A549 (cell line): ENCODE data around the gene OR7C1. TPM values are rescaled to one million over a fixed set of nuclear protein-coding genes. Genes with fewer than 3 reads are reported as not detected.
"Not testable (repeated sequence)": the region's sequence is repeated elsewhere in the genome, so short reads cannot be mapped to it uniquely, and the experiment has no call there.

Source experiments
- ATAC-seq, 2 experiments: fragments of 200-7000 bp in 1 of 2; fragments of >200 bp in 1 of 2; cut with Nextera tagmentation in 1 of 2; cut with Tn5 transposase in 1 of 2; 3 replicates each; pipeline versions ENCODE4 v1.8.0 to v1.9.1; 2018 to 2020; ENCODE audit warnings: mild to moderate bottlenecking in 1 of 2, moderate library complexity in 1 of 2
- CTCF ChIA-PET: fragments of 300-600 bp; sonication (Branson Sonifier 250); formaldehyde crosslinking; extraction: SDS; loops from one replicate; lab custom pipeline; 2021; ENCODE audit warnings: antibody characterized with exemption, inconsistent platforms; lab: Yijun Ruan, JAX
- POLR2A ChIA-PET: fragments of 350-600 bp; formaldehyde crosslinking; extraction: SDS; loops from one replicate; lab custom pipeline; 2021; ENCODE audit warnings: antibody characterized with exemption, inconsistent platforms; lab: Yijun Ruan, JAX
- DNase-seq, 2 experiments: peaks; one replicate each; pipeline versions ENCODE4 v3.0.0 to v3.0.0-alpha.2; 2011 to 2016; ENCODE audit warnings: low read depth in 1 of 2, low spot score in 1 of 2
- FAIRE-seq: peaks from 2 replicates; lab custom pipeline; 2011; peaks lifted over from hg19 to GRCh38; lab: Jason Lieb, UNC
- H3K27ac ChIP-seq, 2 experiments: fragments of >200 bp; sonication (Bioruptor Twin); formaldehyde crosslinking; 3 replicates each; pipeline ENCODE4 v1.5.1; 2016 to 2017
- H3K4me1 ChIP-seq: fragments of >200 bp; sonication (Bioruptor Twin); formaldehyde crosslinking; 3 replicates; pipeline ENCODE4 v1.6.1; 2016
- H3K4me2 ChIP-seq: fragments of >200 bp; sonication (Bioruptor Twin); formaldehyde crosslinking; 3 replicates; pipeline ENCODE4 v1.6.1; 2016
- H3K4me3 ChIP-seq: fragments of >200 bp; sonication (Bioruptor Twin); formaldehyde crosslinking; 3 replicates; pipeline ENCODE4 v1.5.1; 2016
- H3K9me3 ChIP-seq: fragments of >200 bp; sonication (Bioruptor Twin); formaldehyde crosslinking; 3 replicates; pipeline ENCODE4 v1.6.1; 2016
- BHLHE40 ChIP-seq: IDR thresholded peaks from 2 replicates; pipeline ENCODE4 v1.6.1; 2012; ENCODE audit warnings: low read depth, low read length, inconsistent platforms
- CBX8 ChIP-seq: fragments of 200-600 bp; sonication (generic); IDR thresholded peaks from 2 replicates; pipeline ENCODE4 v1.6.1; 2016
- CHD4 ChIP-seq: fragments of 200-600 bp; sonication (generic); IDR thresholded peaks from 2 replicates; pipeline ENCODE4 v1.6.1; 2016; ENCODE audit warnings: antibody characterized with exemption, mild to moderate bottlenecking, borderline replicate concordance
- ELK1 ChIP-seq: fragments of 150-350 bp; IDR thresholded peaks from 2 replicates; pipeline ENCODE4 v1.6.1; 2014; ENCODE audit warnings: low read depth, mild to moderate bottlenecking, low read length
- ESRRA ChIP-seq: fragments of 150-350 bp; IDR thresholded peaks from 2 replicates; pipeline ENCODE4 v1.6.1; 2014; ENCODE audit warnings: mild to moderate bottlenecking, low read length, borderline replicate concordance
- FOSB ChIP-seq: fragments of 250-450 bp; sonication (Bioruptor Pico); IDR thresholded peaks from 2 replicates; pipeline ENCODE4 v1.5.0; 2020; ENCODE audit warnings: mild to moderate bottlenecking, moderate library complexity
- FOSL2 ChIP-seq, 2 experiments: fragments of 450-650 bp in 1 of 2; fragments of >200 bp in 1 of 2; sonication (Bioruptor Twin) in 1 of 2; formaldehyde crosslinking; IDR thresholded peaks; 2 replicates each; pipeline versions ENCODE4 v1.5.0 to v1.6.1; 2016 to 2020; ENCODE audit warnings: mild to moderate bottlenecking in 1 of 2, moderate library complexity in 1 of 2
- FOXS1 ChIP-seq: fragments of 250-450 bp; sonication (Bioruptor Pico); IDR thresholded peaks from 2 replicates; pipeline ENCODE4 v1.5.0; 2020; ENCODE audit warnings: mild to moderate bottlenecking, moderate library complexity
- HDAC2 ChIP-seq: fragments of 200-600 bp; sonication (generic); IDR thresholded peaks from 2 replicates; pipeline ENCODE4 v1.6.1; 2016
- HES2 ChIP-seq: fragments of >200 bp; sonication (Bioruptor Twin); formaldehyde crosslinking; IDR thresholded peaks from 2 replicates; pipeline ENCODE4 v1.6.1; 2016
- HMGXB4 ChIP-seq: fragments of 250-450 bp; sonication (Bioruptor Pico); IDR thresholded peaks from 2 replicates; pipeline ENCODE4 v1.5.0; 2021; ENCODE audit warnings: mild to moderate bottlenecking, moderate library complexity, borderline replicate concordance
- HOXA7 ChIP-seq: fragments of 250-450 bp; sonication (Bioruptor Pico); IDR thresholded peaks from 2 replicates; pipeline ENCODE4 v1.5.0; 2020; ENCODE audit warnings: mild to moderate bottlenecking, moderate library complexity
- JUN ChIP-seq, 2 experiments: fragments of >200 bp; sonication (Bioruptor Twin); formaldehyde crosslinking; IDR thresholded peaks; 2 replicates in 1 of 2; 3 replicates in 1 of 2; pipeline ENCODE4 v1.6.1; 2016 to 2017
- KDM1A ChIP-seq: fragments of 200-600 bp; sonication (generic); IDR thresholded peaks from 2 replicates; pipeline ENCODE4 v1.6.1; 2016; ENCODE audit warnings: low read depth, mild to moderate bottlenecking
- NR3C1 ChIP-seq: fragments of >200 bp; sonication (Bioruptor Twin); formaldehyde crosslinking; IDR thresholded peaks from 3 replicates; pipeline ENCODE4 v1.6.1; 2017
- PBX3 ChIP-seq: IDR thresholded peaks from 2 replicates; pipeline ENCODE4 v1.6.1; 2012
- PHF8 ChIP-seq: fragments of 200-600 bp; sonication (generic); IDR thresholded peaks from 2 replicates; pipeline ENCODE4 v1.6.1; 2016; ENCODE audit warnings: low read depth, mild to moderate bottlenecking, antibody characterized with exemption, moderate library complexity, borderline replicate concordance
- POLR2A ChIP-seq: IDR thresholded peaks from 2 replicates; pipeline ENCODE4 v1.6.1; 2012; ENCODE audit warnings: mild to moderate bottlenecking, low read length
- RAD21 ChIP-seq, 2 experiments: fragments of >200 bp in 1 of 2; sonication (Bioruptor Twin) in 1 of 2; formaldehyde crosslinking in 1 of 2; IDR thresholded peaks in 1 of 2; conservative IDR thresholded peaks in 1 of 2; 2 replicates in 1 of 2; 3 replicates in 1 of 2; pipeline ENCODE4 v1.6.1; 2012 to 2018; ENCODE audit warnings: inconsistent platforms in 1 of 2
- RARB ChIP-seq: fragments of 250-450 bp; sonication (Bioruptor Pico); IDR thresholded peaks from 2 replicates; pipeline ENCODE4 v1.8.0; 2021; ENCODE audit warnings: mild to moderate bottlenecking, moderate library complexity
- RCOR1 ChIP-seq: fragments of 150-350 bp; IDR thresholded peaks from 2 replicates; pipeline ENCODE4 v1.6.1; 2014; ENCODE audit warnings: antibody characterized with exemption, low read length, low read depth
- RNF2 ChIP-seq: fragments of 200-600 bp; sonication (generic); IDR thresholded peaks from 2 replicates; pipeline ENCODE4 v1.6.1; 2016; ENCODE audit warnings: low read depth, mild to moderate bottlenecking, antibody characterized with exemption, moderate library complexity, borderline replicate concordance
- ZSCAN20 ChIP-seq: fragments of 250-450 bp; sonication (Bioruptor Pico); IDR thresholded peaks from 2 replicates; pipeline ENCODE4 v1.8.0; 2022; ENCODE audit warnings: mild to moderate bottlenecking, moderate library complexity
- WGBS: methylation state at CpG from one replicate; pipeline ENCODE4 v1.1.6; 2017; ENCODE audit errors: missing lambda C conversion rate; 5-methylcytosine and 5-hydroxymethylcytosine counted together
- polyA plus RNA-seq, 4 experiments: library from polyadenylated mRNA; depleted of rRNA in 3 of 4; stranded (reverse); fragments of >200 nt; fragmentation: RNase III in 1 of 4; extraction: RNeasy Plus Mini Kit Qiagen cat#74134 plus additional on column Dnase treatment in 1 of 4; gene quantifications; 2 replicates in 3 of 4; 3 replicates in 1 of 4; pipeline ENCODE4 v1.2.3, GENCODE V29; 2011 to 2017

OR7C1 gene
- polyA plus RNA-seq, 2 of the 4 experiments (the other 2 are of a cell fraction): not detected

- peak overlapping the region; percentile 92 for H3K4me2 ChIP-seq
- ATAC-seq (peak; percentile 21 to 60; a peak in 3 of 6 replicates), FAIRE-seq (no peak), DNase-seq (no peak)
- peak overlapping the region; percentile 43 for H3K4me3 ChIP-seq
- CTCF ChIA-PET: interaction anchor here (0.6 to 2.2 kb wide), 4 partner anchors 10 to 337 kb away, joined by 3 to 14 read pairs (median 4); no protein-coding TSS in a partner anchor
- POLR2A ChIA-PET: no interaction called here
- no peaks in the 10 kb centered on the region for H3K4me1 ChIP-seq
- WGBS: 2% methylated on average over 11 of the region's 22 CpGs
- TF ChIP-seq PBX3: no peak
- no peak for TF ChIP-seq RCOR1
- no peak for TF ChIP-seq PHF8
- TF ChIP-seq HES2: no peak
- TF ChIP-seq HMGXB4: no peak
- no peak for TF ChIP-seq FOSL2 (IDR thresholded peaks at IDR 0.05)
- no peak for TF ChIP-seq FOSL2 (CRISPR knock-in tag; IDR thresholded peaks at IDR 0.05)
- TF ChIP-seq FOSB (CRISPR knock-in tag): no peak
- TF ChIP-seq RAD21 (conservative IDR thresholded peaks at IDR 0.05 in 1 of 2, IDR thresholded peaks at IDR 0.05 in 1 of 2): no peak
- no peak for TF ChIP-seq CBX8
- TF ChIP-seq RNF2: no peak
- TF ChIP-seq KDM1A: no peak
- TF ChIP-seq RARB: no peak
- TF ChIP-seq ESRRA: no peak
- no peak for TF ChIP-seq FOXS1 (CRISPR knock-in tag)
- TF ChIP-seq POLR2A: no peak
- TF ChIP-seq JUN (IDR thresholded peaks at IDR 0.05): no peak
- TF ChIP-seq CHD4: no peak
- no peak for TF ChIP-seq HOXA7 (CRISPR knock-in tag)
- TF ChIP-seq NR3C1: no peak
- no peak for TF ChIP-seq HDAC2
- H3K9me3 ChIP-seq: no peaks in the 10 kb centered on the region
- H3K27ac ChIP-seq: peak overlapping the region in 1 of 2 experiments; percentile 75; a peak in 4 of 6 replicates
These were observed 59.0 kb downstream of the OR7C1 start for GRCh38 chr19:14775869-14776586.

GRCh38 chr19:14775326-14775725, 59.7 kb downstream of the OR7C1 start:
- DNase-seq, H3K27ac ChIP-seq, H3K4me1 ChIP-seq, H3K4me3 ChIP-seq, POLR2A ChIA-PET, ATAC-seq, FAIRE-seq, H3K9me3 ChIP-seq: not testable (repeated sequence)
- CTCF ChIA-PET: interaction anchor here (0.5 to 1.8 kb wide), 3 partner anchors 11 to 1071 kb away, joined by 3 to 4 read pairs (median 3); no protein-coding TSS in a partner anchor
- H3K4me2 ChIP-seq: peak overlapping the region; percentile 92
- 69% methylated on average over 8 of the region's 8 CpGs for WGBS

- no peak overlapping the region for H3K27ac ChIP-seq
- CTCF ChIA-PET: interaction anchor here (1.3 to 1.8 kb wide), 2 partner anchors 12 to 201 kb away, joined by 3 to 4 read pairs; no protein-coding TSS in a partner anchor
- POLR2A ChIA-PET: no interaction called here
These were observed 60.6 kb downstream of the OR7C1 start for GRCh38 chr19:14774373-14774772.

GRCh38 chr19:14773722-14774121, 61.3 kb downstream of the OR7C1 start:
- CTCF ChIA-PET: interaction anchor here (1.8 kb wide), 1 partner anchor 13 kb away, joined by 4 read pairs; no protein-coding TSS in a partner anchor
- DNase-seq, FAIRE-seq, H3K4me2 ChIP-seq, ATAC-seq, POLR2A ChIA-PET, H3K27ac ChIP-seq, H3K4me1 ChIP-seq, H3K9me3 ChIP-seq, H3K4me3 ChIP-seq: not testable (repeated sequence)
- 88% methylated on average over 3 of the region's 9 CpGs for WGBS

More at GRCh38 chr19:14774373-14774772, 60.6 kb downstream of the OR7C1 start:
- 78% methylated on average over 10 of the region's 10 CpGs for WGBS
- ATAC-seq (no peak), DNase-seq (no peak), FAIRE-seq (no peak)
- TF ChIP-seq ZSCAN20 (CRISPR knock-in tag): no peak
- no peak for TF ChIP-seq BHLHE40
- TF ChIP-seq ELK1: no peak
- no peak overlapping the region for H3K4me2 ChIP-seq
- H3K9me3 ChIP-seq: no peaks in the 10 kb centered on the region
- H3K4me3 ChIP-seq: no peak overlapping the region
- no peaks in the 10 kb centered on the region for H3K4me1 ChIP-seq
